Neural cell (in vitro differentiated cells): ENCODE data around the gene CLDN6. TPM values are rescaled to one million over a fixed set of nuclear protein-coding genes. Genes with fewer than 3 reads are reported as not detected.

Experiments
- H2AFZ ChIP-seq: fragments of 200-600, 300-800 bp; sonication (generic), shearing (Covaris generic); 2 replicates; pipeline ENCODE4 v1.6.0; 2014; ENCODE audit warnings: low read depth, mild to moderate bottlenecking, antibody characterized with exemption, low read length, moderate library complexity
- H3F3A ChIP-seq: fragments of 200-600 bp; shearing (Covaris generic); 2 replicates; pipeline ENCODE4 v1.6.1; 2016; ENCODE audit warnings: mild to moderate bottlenecking, moderate library complexity, mixed read lengths, antibody characterized with exemption, low read length; ENCODE audit not compliant: insufficient read depth, poor library complexity, severe bottlenecking
- H3K27ac ChIP-seq: fragments of 200-600, 300-800 bp; sonication (generic), shearing (Covaris generic); 2 replicates; pipeline ENCODE4 v1.5.1; 2014; ENCODE audit warnings: mild to moderate bottlenecking, low read length, moderate library complexity
- H3K27me3 ChIP-seq: fragments of 300-800, 200-600 bp; sonication (generic), shearing (Covaris generic); 2 replicates; pipeline ENCODE4 v1.6.0; 2014; ENCODE audit warnings: mild to moderate bottlenecking, low read depth, low read length, moderate library complexity; ENCODE audit not compliant: insufficient read depth
- H3K36me3 ChIP-seq: fragments of 300-800, 200-600 bp; sonication (generic), shearing (Covaris generic); 2 replicates; pipeline ENCODE4 v1.5.1; 2014; ENCODE audit warnings: mild to moderate bottlenecking, antibody characterized with exemption, low read length, moderate library complexity; ENCODE audit not compliant: insufficient read depth
- H3K4me2 ChIP-seq: fragments of 300-800, 200-600 bp; sonication (generic), shearing (Covaris generic); 2 replicates; pipeline ENCODE4 v1.6.0; 2014; ENCODE audit warnings: mild to moderate bottlenecking, low read length
- H3K4me3 ChIP-seq: fragments of 300-800, 200-600 bp; sonication (generic), shearing (Covaris generic); 2 replicates; pipeline ENCODE4 v1.5.1; 2014; ENCODE audit warnings: mild to moderate bottlenecking, low read length, moderate library complexity
- H3K79me2 ChIP-seq: fragments of 200-600 bp; shearing (Covaris generic); replicated peaks from 2 replicates; pipeline ENCODE4 v1.6.0; 2014; ENCODE audit warnings: mild to moderate bottlenecking, low read length, moderate library complexity; ENCODE audit not compliant: insufficient read depth
- H3K9ac ChIP-seq: fragments of 300-800, 200-600 bp; sonication (generic), shearing (Covaris generic); 2 replicates; pipeline ENCODE4 v1.6.1; 2016; ENCODE audit warnings: mild to moderate bottlenecking, low read length, mixed read lengths
- H3K9me2 ChIP-seq: fragments of 200-600 bp; shearing (Covaris generic); 2 replicates; pipeline ENCODE4 v1.6.1; 2016; ENCODE audit warnings: mild to moderate bottlenecking, low read length, mixed read lengths; ENCODE audit not compliant: insufficient read depth
- H3K9me3 ChIP-seq: fragments of 200-600, 300-800 bp; sonication (generic), shearing (Covaris generic); 2 replicates; pipeline ENCODE4 v1.6.1; 2016; ENCODE audit warnings: mild to moderate bottlenecking, mixed run types, low read length, moderate library complexity, mixed read lengths
- H4K20me1 ChIP-seq: fragments of 200-600 bp; shearing (Covaris generic); 2 replicates; pipeline ENCODE4 v1.6.1; 2016; ENCODE audit warnings: mild to moderate bottlenecking, mixed run types; ENCODE audit not compliant: insufficient read depth
- EP300 ChIP-seq: fragments of 450-650 bp; conservative IDR thresholded peaks from 2 replicates; pipeline ENCODE4 v1.6.1; 2014; ENCODE audit warnings: antibody characterized with exemption, mild to moderate bottlenecking, moderate library complexity; ENCODE audit not compliant: poor library complexity, severe bottlenecking
- EZH2 ChIP-seq: fragments of 200-600, 300-800 bp; shearing (Covaris generic), sonication (generic); IDR thresholded peaks from 2 replicates; pipeline ENCODE4 v1.6.1; 2014; ENCODE audit warnings: antibody characterized with exemption, low read length, borderline replicate concordance, mild to moderate bottlenecking; ENCODE audit not compliant: insufficient read depth, poor library complexity, severe bottlenecking
- MXI1 ChIP-seq: fragments of 450-650 bp; conservative IDR thresholded peaks from 2 replicates; pipeline ENCODE4 v1.6.1; 2014; ENCODE audit warnings: antibody characterized with exemption, mild to moderate bottlenecking; ENCODE audit not compliant: poor library complexity, severe bottlenecking
- POLR2AphosphoS5 ChIP-seq: IDR thresholded peaks from 2 replicates; pipeline ENCODE4 v1.6.1; 2012
- RAD21 ChIP-seq: fragments of 450-650 bp; conservative IDR thresholded peaks from 2 replicates; pipeline ENCODE4 v1.6.1; 2014; ENCODE audit warnings: antibody characterized with exemption, mild to moderate bottlenecking, moderate library complexity
- SMC3 ChIP-seq: fragments of 450-650 bp; conservative IDR thresholded peaks from 2 replicates; pipeline ENCODE4 v1.6.1; 2014; ENCODE audit warnings: antibody characterized with exemption, mild to moderate bottlenecking, moderate library complexity; ENCODE audit not compliant: poor library complexity
- TAF1 ChIP-seq: IDR thresholded peaks from 2 replicates; pipeline ENCODE4 v1.6.1; 2012; ENCODE audit warnings: low read depth
- polyA plus RNA-seq: library from polyadenylated mRNA; depleted of rRNA; stranded (reverse); fragments of >200 nt; gene quantifications from 2 replicates; pipeline ENCODE4 v1.2.3, GENCODE V29; 2014
- TF ChIP-seq, protein P1 (sequence below): IDR thresholded peaks from 2 replicates; pipeline ENCODE4 v1.6.1; 2012; ENCODE audit warnings: borderline replicate concordance
- TF ChIP-seq, protein P2 (sequence below): fragments of 450-650 bp; IDR thresholded peaks from 2 replicates; pipeline ENCODE4 v1.5.1; 2014; ENCODE audit warnings: antibody characterized with exemption, mild to moderate bottlenecking, moderate library complexity; ENCODE audit not compliant: poor library complexity, severe bottlenecking

CLDN6 gene
- polyA plus RNA-seq, 1 donor from 2014 or later = not detected

DNA sequence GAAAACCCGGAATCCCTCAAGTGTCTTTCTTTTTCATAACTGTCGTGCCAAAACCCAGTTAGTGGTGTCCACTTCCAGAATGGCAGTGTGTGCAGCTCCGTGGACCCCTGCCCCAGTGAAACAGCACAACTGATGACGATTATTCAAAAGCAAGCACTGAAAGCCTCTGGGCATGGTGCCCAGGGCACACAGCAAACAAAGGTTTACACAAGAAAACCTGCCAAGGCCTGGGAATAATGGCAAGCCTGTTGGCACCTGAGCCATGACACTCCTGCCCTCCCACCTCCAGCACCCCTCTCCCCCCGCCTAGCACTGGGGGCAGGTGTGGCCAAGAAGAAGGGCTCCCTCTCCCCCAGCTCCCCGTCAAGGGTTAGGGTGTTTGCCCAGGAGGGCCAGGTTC lies 40.5 kb downstream of the CLDN6 start:
- no peak overlapping the region for H3K4me3 ChIP-seq
- TF ChIP-seq, protein P1, sequence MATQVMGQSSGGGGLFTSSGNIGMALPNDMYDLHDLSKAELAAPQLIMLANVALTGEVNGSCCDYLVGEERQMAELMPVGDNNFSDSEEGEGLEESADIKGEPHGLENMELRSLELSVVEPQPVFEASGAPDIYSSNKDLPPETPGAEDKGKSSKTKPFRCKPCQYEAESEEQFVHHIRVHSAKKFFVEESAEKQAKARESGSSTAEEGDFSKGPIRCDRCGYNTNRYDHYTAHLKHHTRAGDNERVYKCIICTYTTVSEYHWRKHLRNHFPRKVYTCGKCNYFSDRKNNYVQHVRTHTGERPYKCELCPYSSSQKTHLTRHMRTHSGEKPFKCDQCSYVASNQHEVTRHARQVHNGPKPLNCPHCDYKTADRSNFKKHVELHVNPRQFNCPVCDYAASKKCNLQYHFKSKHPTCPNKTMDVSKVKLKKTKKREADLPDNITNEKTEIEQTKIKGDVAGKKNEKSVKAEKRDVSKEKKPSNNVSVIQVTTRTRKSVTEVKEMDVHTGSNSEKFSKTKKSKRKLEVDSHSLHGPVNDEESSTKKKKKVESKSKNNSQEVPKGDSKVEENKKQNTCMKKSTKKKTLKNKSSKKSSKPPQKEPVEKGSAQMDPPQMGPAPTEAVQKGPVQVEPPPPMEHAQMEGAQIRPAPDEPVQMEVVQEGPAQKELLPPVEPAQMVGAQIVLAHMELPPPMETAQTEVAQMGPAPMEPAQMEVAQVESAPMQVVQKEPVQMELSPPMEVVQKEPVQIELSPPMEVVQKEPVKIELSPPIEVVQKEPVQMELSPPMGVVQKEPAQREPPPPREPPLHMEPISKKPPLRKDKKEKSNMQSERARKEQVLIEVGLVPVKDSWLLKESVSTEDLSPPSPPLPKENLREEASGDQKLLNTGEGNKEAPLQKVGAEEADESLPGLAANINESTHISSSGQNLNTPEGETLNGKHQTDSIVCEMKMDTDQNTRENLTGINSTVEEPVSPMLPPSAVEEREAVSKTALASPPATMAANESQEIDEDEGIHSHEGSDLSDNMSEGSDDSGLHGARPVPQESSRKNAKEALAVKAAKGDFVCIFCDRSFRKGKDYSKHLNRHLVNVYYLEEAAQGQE = no peak
- TF ChIP-seq MXI1 = no peak
- no peak for TF ChIP-seq EZH2
- no peak for TF ChIP-seq EP300
- TF ChIP-seq TAF1 = no peak
- no peak for TF ChIP-seq RAD21
- TF ChIP-seq POLR2AphosphoS5 = no peak
- TF ChIP-seq, protein P2, sequence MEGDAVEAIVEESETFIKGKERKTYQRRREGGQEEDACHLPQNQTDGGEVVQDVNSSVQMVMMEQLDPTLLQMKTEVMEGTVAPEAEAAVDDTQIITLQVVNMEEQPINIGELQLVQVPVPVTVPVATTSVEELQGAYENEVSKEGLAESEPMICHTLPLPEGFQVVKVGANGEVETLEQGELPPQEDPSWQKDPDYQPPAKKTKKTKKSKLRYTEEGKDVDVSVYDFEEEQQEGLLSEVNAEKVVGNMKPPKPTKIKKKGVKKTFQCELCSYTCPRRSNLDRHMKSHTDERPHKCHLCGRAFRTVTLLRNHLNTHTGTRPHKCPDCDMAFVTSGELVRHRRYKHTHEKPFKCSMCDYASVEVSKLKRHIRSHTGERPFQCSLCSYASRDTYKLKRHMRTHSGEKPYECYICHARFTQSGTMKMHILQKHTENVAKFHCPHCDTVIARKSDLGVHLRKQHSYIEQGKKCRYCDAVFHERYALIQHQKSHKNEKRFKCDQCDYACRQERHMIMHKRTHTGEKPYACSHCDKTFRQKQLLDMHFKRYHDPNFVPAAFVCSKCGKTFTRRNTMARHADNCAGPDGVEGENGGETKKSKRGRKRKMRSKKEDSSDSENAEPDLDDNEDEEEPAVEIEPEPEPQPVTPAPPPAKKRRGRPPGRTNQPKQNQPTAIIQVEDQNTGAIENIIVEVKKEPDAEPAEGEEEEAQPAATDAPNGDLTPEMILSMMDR = no peak
- no peak for TF ChIP-seq SMC3
- H3K9ac ChIP-seq = no peak overlapping the region

GRCh38 chr16:2976673-2977072 lies 41.3 kb downstream of the CLDN6 start:
- H3K27ac ChIP-seq = no peak overlapping the region
- H3K9me2 ChIP-seq = no peaks in the 10 kb centered on the region
- no peaks in the 10 kb centered on the region for H3K9me3 ChIP-seq
- H3K27me3 ChIP-seq = no peaks in the 10 kb centered on the region
- H3K4me3 ChIP-seq = no peak overlapping the region
- TF ChIP-seq EP300 (no peak), EZH2 (no peak), SMC3 (no peak), RAD21 (no peak), TAF1 (no peak), POLR2AphosphoS5 (no peak), MXI1 (no peak)
- TF ChIP-seq, protein P1 = no peak
- TF ChIP-seq, protein P2 = no peak
- H4K20me1 ChIP-seq = no peaks in the 10 kb centered on the region
- no peak overlapping the region for H2AFZ ChIP-seq
- no peak overlapping the region for H3K4me2 ChIP-seq
- H3F3A ChIP-seq = no peaks in the 10 kb centered on the region
- no peaks in the 10 kb centered on the region for H3K36me3 ChIP-seq
- H3K9ac ChIP-seq = no peak overlapping the region
- H3K79me2 ChIP-seq = no peaks in the 10 kb centered on the region

More for the DNA sequence above, 40.5 kb downstream of the CLDN6 start:
- H3K9me3 ChIP-seq = no peaks in the 10 kb centered on the region
- H3K79me2 ChIP-seq = no peaks in the 10 kb centered on the region
- no peak overlapping the region for H3K27ac ChIP-seq
- H3F3A ChIP-seq = no peaks in the 10 kb centered on the region
- no peak overlapping the region for H3K4me2 ChIP-seq
- no peaks in the 10 kb centered on the region for H3K36me3 ChIP-seq
- H3K27me3 ChIP-seq = no peaks in the 10 kb centered on the region
- no peaks in the 10 kb centered on the region for H4K20me1 ChIP-seq
- H3K9me2 ChIP-seq = no peaks in the 10 kb centered on the region
- H2AFZ ChIP-seq = no peak overlapping the region
